ENCODE data around the gene KCNN1. TPM values are rescaled to one million over a fixed set of nuclear protein-coding genes. Genes with fewer than 3 reads are reported as not detected.
A peak's percentile ranks its signal among the peaks of the same experiment; 100 is the strongest.

Gene KCNN1
- total and polyA plus RNA-seq, 9 of the 15 experiments (the other 6 are each of a cell fraction or from before 2014, with no cell fraction given) = 0.01 to 6.2 (median 0.72) TPM

DNA sequence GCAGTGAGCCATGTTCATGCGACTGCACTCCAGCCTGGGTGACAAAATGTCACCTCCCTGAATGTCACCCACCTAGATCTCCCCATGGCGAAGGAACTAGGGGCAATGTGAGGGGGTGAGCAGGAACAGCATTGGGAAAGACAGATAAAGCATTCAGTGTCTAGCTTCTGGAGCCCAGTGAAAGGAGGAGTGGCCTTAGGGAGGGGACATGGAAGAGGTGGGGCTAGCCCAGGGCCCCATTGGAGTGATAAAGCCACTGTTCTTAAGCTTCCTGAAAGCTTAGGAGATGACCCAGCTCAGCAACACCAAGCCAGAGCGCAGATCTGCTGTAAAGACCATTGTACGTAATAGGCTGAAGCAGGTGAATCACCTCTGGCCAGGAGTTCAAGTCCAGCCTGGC lies 13.0 kb upstream of the KCNN1 start (continued):
- TF ChIP-seq MBD2 (IDR thresholded peaks at IDR 0.05; ENCODE audit: borderline replicate concordance, low read depth) = no peak
- no peak for TF ChIP-seq NUFIP1 (IDR thresholded peaks at IDR 0.05; ENCODE audit: partially characterized antibody)
- no peak for TF ChIP-seq CXXC5 (CRISPR knock-in tag; IDR thresholded peaks at IDR 0.05)
- TF ChIP-seq POLR3A (IDR thresholded peaks at IDR 0.05; ENCODE audit: borderline replicate concordance, extremely low read depth, insufficient read depth, insufficient read length) = no peak
- no peak for TF ChIP-seq CBX2 (IDR thresholded peaks at IDR 0.05; ENCODE audit: insufficient read depth, low read length, poor library complexity, severe bottlenecking)
- no peak for TF ChIP-seq ESRRB (CRISPR knock-in tag; IDR thresholded peaks at IDR 0.05; ENCODE audit: borderline replicate concordance)
- TF ChIP-seq CEBPG (CRISPR knock-in tag; IDR thresholded peaks at IDR 0.05) = no peak
- TF ChIP-seq CEBPG (tag; conservative IDR thresholded peaks at IDR 0.05 in 1 of 2, IDR thresholded peaks at IDR 0.05 in 1 of 2) = no peak
- TF ChIP-seq HDAC6 (IDR thresholded peaks at IDR 0.05; ENCODE audit: low read depth, low read length) = no peak
- TF ChIP-seq IFI16 (CRISPR knock-in tag; IDR thresholded peaks at IDR 0.05) = no peak
- no peak for TF ChIP-seq ZNF217 (CRISPR knock-in tag; IDR thresholded peaks at IDR 0.05)
- TF ChIP-seq ZNF121 (CRISPR knock-in tag; conservative IDR thresholded peaks at IDR 0.05) = no peak
- TF ChIP-seq MBD1 (CRISPR knock-in tag; IDR thresholded peaks at IDR 0.05) = no peak
- TF ChIP-seq, protein P1, sequence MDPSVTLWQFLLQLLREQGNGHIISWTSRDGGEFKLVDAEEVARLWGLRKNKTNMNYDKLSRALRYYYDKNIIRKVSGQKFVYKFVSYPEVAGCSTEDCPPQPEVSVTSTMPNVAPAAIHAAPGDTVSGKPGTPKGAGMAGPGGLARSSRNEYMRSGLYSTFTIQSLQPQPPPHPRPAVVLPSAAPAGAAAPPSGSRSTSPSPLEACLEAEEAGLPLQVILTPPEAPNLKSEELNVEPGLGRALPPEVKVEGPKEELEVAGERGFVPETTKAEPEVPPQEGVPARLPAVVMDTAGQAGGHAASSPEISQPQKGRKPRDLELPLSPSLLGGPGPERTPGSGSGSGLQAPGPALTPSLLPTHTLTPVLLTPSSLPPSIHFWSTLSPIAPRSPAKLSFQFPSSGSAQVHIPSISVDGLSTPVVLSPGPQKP (CRISPR knock-in tag; IDR thresholded peaks at IDR 0.05) = no peak
- TF ChIP-seq GATAD2B (IDR thresholded peaks at IDR 0.05; ENCODE audit: borderline replicate concordance) = no peak
- no peak for TF ChIP-seq ZNF57 (CRISPR knock-in tag; IDR thresholded peaks at IDR 0.05)
- TF ChIP-seq, protein P2, sequence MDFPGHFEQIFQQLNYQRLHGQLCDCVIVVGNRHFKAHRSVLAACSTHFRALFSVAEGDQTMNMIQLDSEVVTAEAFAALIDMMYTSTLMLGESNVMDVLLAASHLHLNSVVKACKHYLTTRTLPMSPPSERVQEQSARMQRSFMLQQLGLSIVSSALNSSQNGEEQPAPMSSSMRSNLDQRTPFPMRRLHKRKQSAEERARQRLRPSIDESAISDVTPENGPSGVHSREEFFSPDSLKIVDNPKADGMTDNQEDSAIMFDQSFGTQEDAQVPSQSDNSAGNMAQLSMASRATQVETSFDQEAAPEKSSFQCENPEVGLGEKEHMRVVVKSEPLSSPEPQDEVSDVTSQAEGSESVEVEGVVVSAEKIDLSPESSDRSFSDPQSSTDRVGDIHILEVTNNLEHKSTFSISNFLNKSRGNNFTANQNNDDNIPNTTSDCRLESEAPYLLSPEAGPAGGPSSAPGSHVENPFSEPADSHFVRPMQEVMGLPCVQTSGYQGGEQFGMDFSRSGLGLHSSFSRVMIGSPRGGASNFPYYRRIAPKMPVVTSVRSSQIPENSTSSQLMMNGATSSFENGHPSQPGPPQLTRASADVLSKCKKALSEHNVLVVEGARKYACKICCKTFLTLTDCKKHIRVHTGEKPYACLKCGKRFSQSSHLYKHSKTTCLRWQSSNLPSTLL (IDR thresholded peaks at IDR 0.05) = no peak
- TF ChIP-seq HMG20A (CRISPR knock-in tag; conservative IDR thresholded peaks at IDR 0.05) = no peak
- TF ChIP-seq, protein P3, sequence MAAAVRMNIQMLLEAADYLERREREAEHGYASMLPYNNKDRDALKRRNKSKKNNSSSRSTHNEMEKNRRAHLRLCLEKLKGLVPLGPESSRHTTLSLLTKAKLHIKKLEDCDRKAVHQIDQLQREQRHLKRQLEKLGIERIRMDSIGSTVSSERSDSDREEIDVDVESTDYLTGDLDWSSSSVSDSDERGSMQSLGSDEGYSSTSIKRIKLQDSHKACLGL (CRISPR knock-in tag; IDR thresholded peaks at IDR 0.05; ENCODE audit: borderline replicate concordance, poor library complexity, severe bottlenecking) = no peak
- no peak for TF ChIP-seq JUN (IDR thresholded peaks at IDR 0.05; ENCODE audit: borderline replicate concordance, low read depth, low read length)
- no peak for TF ChIP-seq JUN (CRISPR knock-in tag; IDR thresholded peaks at IDR 0.05; ENCODE audit: borderline replicate concordance)
- TF ChIP-seq MTA3 (IDR thresholded peaks at IDR 0.05; ENCODE audit: borderline replicate concordance) = peak; percentile 55; the same call in 1 of the 2 replicates
- no peak for TF ChIP-seq ZNF124 (CRISPR knock-in tag; IDR thresholded peaks at IDR 0.05)
- no peak for TF ChIP-seq DNMT1 (IDR thresholded peaks at IDR 0.05)
- TF ChIP-seq POLR2AphosphoS2 (IDR thresholded peaks at IDR 0.05; ENCODE audit: low read length) = no peak
- peak; percentile 14; the same call in 1 of the 2 replicates for TF ChIP-seq ZBTB7A (IDR thresholded peaks at IDR 0.05; ENCODE audit: borderline replicate concordance, control insufficient read depth, low read depth, low read length)

All from K562 (cell line).